Esophagus squamous epithelium (tissue), 5 donors: ENCODE measurements around the gene GGCX. TPM values are rescaled to one million over a fixed set of nuclear protein-coding genes. Genes with fewer than 3 reads are reported as not detected.
"Not testable (repeated sequence)": the region's sequence is repeated elsewhere in the genome, so short reads cannot be mapped to it uniquely, and the experiment has no call there.

Experiments used
- DNase-seq: peaks from one replicate; lab custom pipeline; 2025; lab: John Stamatoyannopoulos, UW
- H3K27ac ChIP-seq, 4 donors: fragments of 200-600 bp; sonication (generic); one replicate each; pipeline ENCODE4 v1.5.1; 2016 to 2019; ENCODE audit warnings: mild to moderate bottlenecking in 1 of 4
- H3K27me3 ChIP-seq, 4 donors: fragments of 200-600 bp; sonication (generic); 1 replicate in 3 of 4; 2 replicates in 1 of 4; pipeline versions ENCODE4 v1.5.1 to v1.6.0; 2017 to 2021; ENCODE audit warnings: antibody characterized with exemption in 1 of 4
- H3K36me3 ChIP-seq, 3 donors: fragments of 200-600 bp; sonication (generic); one replicate each; pipeline ENCODE4 v1.5.1; 2016 to 2019
- H3K4me1 ChIP-seq, 3 donors: fragments of 200-600 bp; sonication (generic); one replicate each; pipeline ENCODE4 v1.5.1; 2017 to 2019
- H3K4me3 ChIP-seq, 4 donors: fragments of 200-600 bp; sonication (generic); 1 replicate in 3 of 4; 2 replicates in 1 of 4; pipeline ENCODE4 v1.5.1; 2016 to 2019; ENCODE audit warnings: mild to moderate bottlenecking in 2 of 4, moderate library complexity in 1 of 4
- H3K9me3 ChIP-seq, 3 donors: fragments of 200-600 bp; sonication (generic); one replicate each; pipeline ENCODE4 v1.5.1; 2016 to 2019
- CTCF ChIP-seq, 6 experiments: fragments of 450-650 bp in 4 of 6; fragments of 200-600 bp in 2 of 6; sonication (generic) in 2 of 6; IDR thresholded peaks; one replicate each; pipeline ENCODE4 v1.5.1; 2016 to 2019; ENCODE audit warnings: antibody characterized with exemption in 6 of 6, mild to moderate bottlenecking in 4 of 6, moderate library complexity in 4 of 6
- POLR2A ChIP-seq, 4 donors: fragments of 450-650 bp; IDR thresholded peaks; one replicate each; pipeline ENCODE4 v1.6.1; 2017; ENCODE audit warnings: antibody characterized with exemption in 4 of 4, mild to moderate bottlenecking in 4 of 4, moderate library complexity in 3 of 4
- WGBS, 2 donors: methylation state at CpG; one replicate each; pipeline ENCODE4 v1.1.5; 2018; 5-methylcytosine and 5-hydroxymethylcytosine counted together
- intact Hi-C: fragments of 100-400 bp; cut with DNase I; formaldehyde crosslinking; loops from one replicate; pipeline ENCODE4 v1.15.0; 2022
- total RNA-seq, 4 donors: library from RNA; depleted of rRNA; stranded (reverse); fragments of >200 nt; gene quantifications; one replicate each; pipeline ENCODE4 v1.1.0, GENCODE V29; 2016
- donor health status: DM: yes; HTN: yes; CAD: no.

Gene GGCX
- total RNA-seq, 4 donors from 2014 or later = 19.7 to 27.5 (median 23.3) TPM

GRCh38 chr2:85577063-85577385 is 15.7 kb upstream of the GGCX start:
- WGBS, 2 donors = 18 to 33% methylated on average over 2 to 3 of the region's 3 CpGs
- peaks cover 24 to 55% (median 24%) of the 10 kb centered on the region in 3 donors for H3K4me1 ChIP-seq
- H3K27ac ChIP-seq = peak overlapping the region; percentile 93 to 95 (median 94)
- no peaks in the 10 kb centered on the region for H3K9me3 ChIP-seq
- no peaks in the 10 kb centered on the region for H3K27me3 ChIP-seq
- H3K4me3 ChIP-seq = peak overlapping the region in 3 of 4 donors; percentile 59 to 70 (median 61)
- intact Hi-C loops = no loop called here
- H3K36me3 ChIP-seq = peaks cover 0 to 20% (median 0%) of the 10 kb centered on the region in 3 donors
- TF ChIP-seq POLR2A (IDR thresholded peaks at IDR 0.05) (no peak), CTCF (IDR thresholded peaks at IDR 0.05) (no peak)
- no peak for DNase-seq

GRCh38 chr2:85575739-85576138 is 14.4 kb upstream of the GGCX start:
- peaks cover 24 to 50% (median 24%) of the 10 kb centered on the region in 3 donors for H3K4me1 ChIP-seq
- peak overlapping the region in 1 of 4 donors; percentile 95 for H3K27ac ChIP-seq
- peaks cover 0 to 7% (median 0%) of the 10 kb centered on the region in 3 donors for H3K36me3 ChIP-seq
- intact Hi-C loops = no loop called here
- no peak for DNase-seq
- 93% methylated on average over 8 of the region's 8 CpGs for WGBS, 2 donors
- TF ChIP-seq CTCF (IDR thresholded peaks at IDR 0.05) (no peak), POLR2A (IDR thresholded peaks at IDR 0.05) (no peak)
- H3K27me3 ChIP-seq = no peaks in the 10 kb centered on the region
- no peaks in the 10 kb centered on the region for H3K9me3 ChIP-seq
- no peak overlapping the region for H3K4me3 ChIP-seq

GRCh38 chr2:85566265-85566664 is 5.0 kb upstream of the GGCX start:
- intact Hi-C loops = no loop called here
- Histone ChIP-seq H3K4me3 (no peak overlapping the region), H3K27ac (no peak overlapping the region), H3K4me1 (peaks cover 0 to 7% (median 4%) of the 10 kb centered on the region in 3 donors), H3K27me3 (no peaks in the 10 kb centered on the region), H3K36me3 (no peaks in the 10 kb centered on the region), H3K9me3 (no peaks in the 10 kb centered on the region)
- TF ChIP-seq POLR2A (IDR thresholded peaks at IDR 0.05) = no peak
- TF ChIP-seq CTCF (IDR thresholded peaks at IDR 0.05) = no peak
- no peak for DNase-seq
- WGBS, 2 donors = 82% methylated on average over 4 of the region's 4 CpGs

GRCh38 chr2:85564144-85564563 is 2.9 kb upstream of the GGCX start:
- Histone ChIP-seq H3K27ac (no peak overlapping the region), H3K36me3 (peaks cover 0 to 2% (median 0%) of the 10 kb centered on the region in 3 donors), H3K27me3 (no peaks in the 10 kb centered on the region), H3K4me1 (peaks cover 16 to 25% (median 16%) of the 10 kb centered on the region in 3 donors), H3K9me3 (no peaks in the 10 kb centered on the region), H3K4me3 (no peak overlapping the region)
- whole genome bisulfite sequencing, 2 donors = 81 to 86% methylated on average over 5 of the region's 5 CpGs
- TF ChIP-seq CTCF (IDR thresholded peaks at IDR 0.05) (no peak), POLR2A (IDR thresholded peaks at IDR 0.05) (no peak)
- no peak for DNase-seq
- intact Hi-C loops = no loop called here

- no peaks in the 10 kb centered on the region for H3K9me3 ChIP-seq
- 3 to 7% methylated on average over 9 to 11 of the region's 14 CpGs for WGBS, 2 donors
- intact Hi-C loops = no loop called here
- peak overlapping the region; percentile 57 to 91 (median 78) for H3K4me3 ChIP-seq
- H3K36me3 ChIP-seq = peaks cover 5 to 36% (median 8%) of the 10 kb centered on the region in 3 donors
- no peaks in the 10 kb centered on the region for H3K27me3 ChIP-seq
- peak overlapping the region; percentile 83 to 91 (median 90) for H3K27ac ChIP-seq
- no peak for TF ChIP-seq POLR2A (IDR thresholded peaks at IDR 0.05)
- TF ChIP-seq CTCF (IDR thresholded peaks at IDR 0.05) = no peak
- no peak for DNase-seq
- H3K4me1 ChIP-seq = peaks cover 16 to 29% (median 16%) of the 10 kb centered on the region in 3 donors
Measured at GRCh38 chr2:85560812-85561279, 447 bp downstream of the GGCX start.

GRCh38 chr2:85560403-85560726 is 928 bp downstream of the GGCX start:
- H3K36me3 ChIP-seq = peaks cover 5 to 40% (median 8%) of the 10 kb centered on the region in 3 donors
- peaks cover 16 to 29% (median 16%) of the 10 kb centered on the region in 3 donors for H3K4me1 ChIP-seq
- peak overlapping the region in 3 of 4 donors; percentile 83 to 91 (median 89) for H3K27ac ChIP-seq
- H3K9me3 ChIP-seq, intact Hi-C loops, H3K27me3 ChIP-seq, DNase-seq: not testable (repeated sequence)
- 75 to 77% methylated on average over 11 to 12 of the region's 12 CpGs for WGBS, 2 donors
- H3K4me3 ChIP-seq = peak overlapping the region in 3 of 4 donors; percentile 72 to 91 (median 84)
